Colon (tissue), 2 donors: ENCODE results near the gene TMIE.

ENCODE experiments used
- FAIRE-seq: peaks from 2 replicates; lab custom pipeline; 2012; peaks lifted over from hg19 to GRCh38; lab: Jason Lieb, UNC
- donor health status: control.
- donor health status: control.

Gene TMIE

GRCh38 chr3:46701181-46701939 is at the start of gene TMIE:
Gene TMIE (plus strand): TSS chr3:46701392. CDS start chr3:46701488, 96 bp downstream.
- FAIRE-seq: no peak

- FAIRE-seq: no peak
Observed at GRCh38 chr3:46655271-46655670, 45.9 kb upstream of the TMIE start.

GRCh38 chr3:46656778-46657556 is 44.2 kb upstream of the TMIE start:
- no peak for FAIRE-seq

- no peak for FAIRE-seq
Observed at GRCh38 chr3:46659285-46659684, 41.9 kb upstream of the TMIE start.

- no peak for FAIRE-seq
Observed at GRCh38 chr3:46660003-46660402, 41.2 kb upstream of the TMIE start.

- FAIRE-seq: no peak
Observed at GRCh38 chr3:46660543-46661523, 40.4 kb upstream of the TMIE start.

GRCh38 chr3:46661776-46662766 is 39.1 kb upstream of the TMIE start:
- no peak for FAIRE-seq

- no peak for FAIRE-seq
Observed at GRCh38 chr3:46662771-46663551, 38.2 kb upstream of the TMIE start.

- no peak for FAIRE-seq
Observed at GRCh38 chr3:46663591-46664135, 37.5 kb upstream of the TMIE start.

- no peak for FAIRE-seq
Observed at GRCh38 chr3:46664188-46664970, 36.8 kb upstream of the TMIE start.

GRCh38 chr3:46664971-46665762 is 36.0 kb upstream of the TMIE start:
- no peak for FAIRE-seq

- no peak for FAIRE-seq
Observed at GRCh38 chr3:46665763-46666452, 35.3 kb upstream of the TMIE start.

GRCh38 chr3:46666453-46666845 is 34.7 kb upstream of the TMIE start:
- no peak for FAIRE-seq

GRCh38 chr3:46667061-46667621 is 34.1 kb upstream of the TMIE start:
- no peak for FAIRE-seq

- FAIRE-seq: no peak
Observed at GRCh38 chr3:46667657-46668056, 33.5 kb upstream of the TMIE start.

- no peak for FAIRE-seq
Observed at GRCh38 chr3:46668116-46668515, 33.1 kb upstream of the TMIE start.

GRCh38 chr3:46668591-46668990 is 32.6 kb upstream of the TMIE start:
- FAIRE-seq: no peak
